ENCODE measurements around the gene CLTCL1. TPM values are rescaled to one million over a fixed set of nuclear protein-coding genes. Genes with fewer than 3 reads are reported as not detected.

The CLTCL1 gene
- total and polyA plus RNA-seq, 2 experiments from 2014 or later: 6.6 to 15.1 TPM

- Histone ChIP-seq H3F3A (replicated peaks; ENCODE audit: low read depth) (no peaks in the 10 kb centered on the region), H4K20me1 (replicated peaks; ENCODE audit: insufficient read depth) (no peaks in the 10 kb centered on the region), H3K4me3 (no peak overlapping the region), H3K27ac (ENCODE audit: low read depth) (no peak overlapping the region), H3K27me3 (ENCODE audit: insufficient read depth) (peaks cover 32% of the 10 kb centered on the region), H3K4me1 (ENCODE audit: insufficient read depth) (no peaks in the 10 kb centered on the region; the same call in 1 of the 2 replicates), H2AFZ (no peak overlapping the region), H3K4me2 (no peak overlapping the region), H3K79me2 (replicated peaks; ENCODE audit: insufficient read depth) (no peaks in the 10 kb centered on the region), H3K9me2 (ENCODE audit: insufficient read depth) (no peaks in the 10 kb centered on the region), H3K36me3 (ENCODE audit: insufficient read depth) (no peaks in the 10 kb centered on the region)
- Mint-ChIP-seq H3K27me3 (ENCODE audit: insufficient read depth, low read depth, poor library complexity) (peaks cover 39% of the 10 kb centered on the region), H3K4me3 (no peak overlapping the region), H3K36me3 (ENCODE audit: low read depth) (no peaks in the 10 kb centered on the region; the same call in 2 of the 3 replicates), H3K4me1 (peaks cover 3% of the 10 kb centered on the region; the same call in 2 of the 3 replicates), H3K9me3 (no peaks in the 10 kb centered on the region; the same call in 2 of the 3 replicates), H3K27ac (no peak overlapping the region)
- ATAC-seq (no peak), DNase-seq (ENCODE audit: low spot score) (no peak)
- TF ChIP-seq ZNF331 (CRISPR knock-in tag; IDR thresholded peaks at IDR 0.05; ENCODE audit: low read depth) (no peak), ZNF114 (CRISPR knock-in tag; IDR thresholded peaks at IDR 0.05) (no peak), STAT1 (IDR thresholded peaks at IDR 0.05; ENCODE audit: unreplicated experiment) (no peak), EZH2 (IDR thresholded peaks at IDR 0.05; ENCODE audit: low read depth, unreplicated experiment) (no peak), JUNB (IDR thresholded peaks at IDR 0.05; ENCODE audit: unreplicated experiment) (no peak), CREB1 (CRISPR knock-in tag; IDR thresholded peaks at IDR 0.05; ENCODE audit: low read depth) (no peak), POLR2AphosphoS5 (IDR thresholded peaks at IDR 0.05; ENCODE audit: low read depth) (no peak), EZH2phosphoT487 (IDR thresholded peaks at IDR 0.05; ENCODE audit: unreplicated experiment) (no peak), ETS1 (IDR thresholded peaks at IDR 0.05) (no peak), NANOG (IDR thresholded peaks at IDR 0.05; ENCODE audit: borderline replicate concordance) (no peak), CTCF (conservative IDR thresholded peaks at IDR 0.05; ENCODE audit: low read depth in 2 of 2) (no peak)
- TF ChIP-seq, protein P1, sequence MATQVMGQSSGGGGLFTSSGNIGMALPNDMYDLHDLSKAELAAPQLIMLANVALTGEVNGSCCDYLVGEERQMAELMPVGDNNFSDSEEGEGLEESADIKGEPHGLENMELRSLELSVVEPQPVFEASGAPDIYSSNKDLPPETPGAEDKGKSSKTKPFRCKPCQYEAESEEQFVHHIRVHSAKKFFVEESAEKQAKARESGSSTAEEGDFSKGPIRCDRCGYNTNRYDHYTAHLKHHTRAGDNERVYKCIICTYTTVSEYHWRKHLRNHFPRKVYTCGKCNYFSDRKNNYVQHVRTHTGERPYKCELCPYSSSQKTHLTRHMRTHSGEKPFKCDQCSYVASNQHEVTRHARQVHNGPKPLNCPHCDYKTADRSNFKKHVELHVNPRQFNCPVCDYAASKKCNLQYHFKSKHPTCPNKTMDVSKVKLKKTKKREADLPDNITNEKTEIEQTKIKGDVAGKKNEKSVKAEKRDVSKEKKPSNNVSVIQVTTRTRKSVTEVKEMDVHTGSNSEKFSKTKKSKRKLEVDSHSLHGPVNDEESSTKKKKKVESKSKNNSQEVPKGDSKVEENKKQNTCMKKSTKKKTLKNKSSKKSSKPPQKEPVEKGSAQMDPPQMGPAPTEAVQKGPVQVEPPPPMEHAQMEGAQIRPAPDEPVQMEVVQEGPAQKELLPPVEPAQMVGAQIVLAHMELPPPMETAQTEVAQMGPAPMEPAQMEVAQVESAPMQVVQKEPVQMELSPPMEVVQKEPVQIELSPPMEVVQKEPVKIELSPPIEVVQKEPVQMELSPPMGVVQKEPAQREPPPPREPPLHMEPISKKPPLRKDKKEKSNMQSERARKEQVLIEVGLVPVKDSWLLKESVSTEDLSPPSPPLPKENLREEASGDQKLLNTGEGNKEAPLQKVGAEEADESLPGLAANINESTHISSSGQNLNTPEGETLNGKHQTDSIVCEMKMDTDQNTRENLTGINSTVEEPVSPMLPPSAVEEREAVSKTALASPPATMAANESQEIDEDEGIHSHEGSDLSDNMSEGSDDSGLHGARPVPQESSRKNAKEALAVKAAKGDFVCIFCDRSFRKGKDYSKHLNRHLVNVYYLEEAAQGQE (IDR thresholded peaks at IDR 0.05; ENCODE audit: unreplicated experiment): no peak
- TF ChIP-seq, protein P2, sequence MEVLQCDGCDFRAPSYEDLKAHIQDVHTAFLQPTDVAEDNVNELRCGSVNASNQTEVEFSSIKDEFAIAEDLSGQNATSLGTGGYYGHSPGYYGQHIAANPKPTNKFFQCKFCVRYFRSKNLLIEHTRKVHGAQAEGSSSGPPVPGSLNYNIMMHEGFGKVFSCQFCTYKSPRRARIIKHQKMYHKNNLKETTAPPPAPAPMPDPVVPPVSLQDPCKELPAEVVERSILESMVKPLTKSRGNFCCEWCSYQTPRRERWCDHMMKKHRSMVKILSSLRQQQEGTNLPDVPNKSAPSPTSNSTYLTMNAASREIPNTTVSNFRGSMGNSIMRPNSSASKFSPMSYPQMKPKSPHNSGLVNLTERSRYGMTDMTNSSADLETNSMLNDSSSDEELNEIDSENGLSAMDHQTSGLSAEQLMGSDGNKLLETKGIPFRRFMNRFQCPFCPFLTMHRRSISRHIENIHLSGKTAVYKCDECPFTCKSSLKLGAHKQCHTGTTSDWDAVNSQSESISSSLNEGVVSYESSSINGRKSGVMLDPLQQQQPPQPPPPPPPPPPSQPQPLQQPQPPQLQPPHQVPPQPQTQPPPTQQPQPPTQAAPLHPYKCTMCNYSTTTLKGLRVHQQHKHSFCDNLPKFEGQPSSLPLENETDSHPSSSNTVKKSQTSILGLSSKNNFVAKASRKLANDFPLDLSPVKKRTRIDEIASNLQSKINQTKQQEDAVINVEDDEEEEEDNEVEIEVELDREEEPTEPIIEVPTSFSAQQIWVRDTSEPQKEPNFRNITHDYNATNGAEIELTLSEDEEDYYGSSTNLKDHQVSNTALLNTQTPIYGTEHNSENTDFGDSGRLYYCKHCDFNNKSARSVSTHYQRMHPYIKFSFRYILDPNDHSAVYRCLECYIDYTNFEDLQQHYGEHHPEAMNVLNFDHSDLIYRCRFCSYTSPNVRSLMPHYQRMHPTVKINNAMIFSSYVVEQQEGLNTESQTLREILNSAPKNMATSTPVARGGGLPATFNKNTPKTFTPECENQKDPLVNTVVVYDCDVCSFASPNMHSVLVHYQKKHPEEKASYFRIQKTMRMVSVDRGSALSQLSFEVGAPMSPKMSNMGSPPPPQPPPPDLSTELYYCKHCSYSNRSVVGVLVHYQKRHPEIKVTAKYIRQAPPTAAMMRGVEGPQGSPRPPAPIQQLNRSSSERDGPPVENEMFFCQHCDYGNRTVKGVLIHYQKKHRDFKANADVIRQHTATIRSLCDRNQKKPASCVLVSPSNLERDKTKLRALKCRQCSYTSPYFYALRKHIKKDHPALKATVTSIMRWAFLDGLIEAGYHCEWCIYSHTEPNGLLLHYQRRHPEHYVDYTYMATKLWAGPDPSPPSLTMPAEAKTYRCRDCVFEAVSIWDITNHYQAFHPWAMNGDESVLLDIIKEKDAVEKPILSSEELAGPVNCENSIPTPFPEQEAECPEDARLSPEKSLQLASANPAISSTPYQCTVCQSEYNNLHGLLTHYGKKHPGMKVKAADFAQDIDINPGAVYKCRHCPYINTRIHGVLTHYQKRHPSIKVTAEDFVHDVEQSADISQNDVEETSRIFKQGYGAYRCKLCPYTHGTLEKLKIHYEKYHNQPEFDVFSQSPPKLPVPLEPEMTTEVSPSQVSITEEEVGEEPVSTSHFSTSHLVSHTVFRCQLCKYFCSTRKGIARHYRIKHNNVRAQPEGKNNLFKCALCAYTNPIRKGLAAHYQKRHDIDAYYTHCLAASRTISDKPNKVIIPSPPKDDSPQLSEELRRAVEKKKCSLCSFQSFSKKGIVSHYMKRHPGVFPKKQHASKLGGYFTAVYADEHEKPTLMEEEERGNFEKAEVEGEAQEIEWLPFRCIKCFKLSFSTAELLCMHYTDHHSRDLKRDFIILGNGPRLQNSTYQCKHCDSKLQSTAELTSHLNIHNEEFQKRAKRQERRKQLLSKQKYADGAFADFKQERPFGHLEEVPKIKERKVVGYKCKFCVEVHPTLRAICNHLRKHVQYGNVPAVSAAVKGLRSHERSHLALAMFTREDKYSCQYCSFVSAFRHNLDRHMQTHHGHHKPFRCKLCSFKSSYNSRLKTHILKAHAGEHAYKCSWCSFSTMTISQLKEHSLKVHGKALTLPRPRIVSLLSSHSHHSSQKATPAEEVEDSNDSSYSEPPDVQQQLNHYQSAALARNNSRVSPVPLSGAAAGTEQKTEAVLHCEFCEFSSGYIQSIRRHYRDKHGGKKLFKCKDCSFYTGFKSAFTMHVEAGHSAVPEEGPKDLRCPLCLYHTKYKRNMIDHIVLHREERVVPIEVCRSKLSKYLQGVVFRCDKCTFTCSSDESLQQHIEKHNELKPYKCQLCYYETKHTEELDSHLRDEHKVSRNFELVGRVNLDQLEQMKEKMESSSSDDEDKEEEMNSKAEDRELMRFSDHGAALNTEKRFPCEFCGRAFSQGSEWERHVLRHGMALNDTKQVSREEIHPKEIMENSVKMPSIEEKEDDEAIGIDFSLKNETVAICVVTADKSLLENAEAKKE (CRISPR knock-in tag; IDR thresholded peaks at IDR 0.05): no peak
Measured at GRCh38 chr22:19164425-19164824, 127.1 kb downstream of the CLTCL1 start.

All from GM23338 (cell line).